Activated gamma-delta T cell treated with anti-CD3 and anti-CD28 coated beads, Interleukin-2, amount 50 U/mL, for 16 hours (primary cell): Measurements from ENCODE around the gene PCP4L1.
"Not testable (repeated sequence)": the region's sequence is repeated elsewhere in the genome, so short reads cannot be mapped to it uniquely, and the experiment has no call there.

Experiments used
- DNase-seq: peaks from one replicate; pipeline ENCODE4 v3.0.0-alpha.2; 2020; ENCODE audit warnings: low read depth

The PCP4L1 gene

DNA sequence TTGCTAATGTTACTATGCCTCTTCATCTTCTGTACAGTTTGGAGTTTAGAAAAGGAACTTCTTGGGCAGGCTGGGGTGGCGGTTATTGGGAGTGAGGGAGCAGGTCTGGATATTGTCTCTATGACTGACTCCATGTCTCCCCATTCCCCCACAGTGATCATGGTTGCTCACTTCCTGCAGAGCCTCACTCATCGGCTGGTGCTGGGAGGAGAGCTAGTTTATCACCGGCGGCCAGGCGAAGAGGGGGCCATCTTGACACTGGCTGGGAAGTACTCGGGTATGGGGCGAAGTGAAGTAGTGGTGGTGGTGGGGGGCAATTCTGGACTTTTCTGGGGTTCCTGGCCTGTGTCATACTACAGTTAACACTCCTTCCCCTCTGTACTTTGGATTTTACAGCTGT, 30.5 kb upstream of the PCP4L1 start:
- no peak for DNase-seq

DNA sequence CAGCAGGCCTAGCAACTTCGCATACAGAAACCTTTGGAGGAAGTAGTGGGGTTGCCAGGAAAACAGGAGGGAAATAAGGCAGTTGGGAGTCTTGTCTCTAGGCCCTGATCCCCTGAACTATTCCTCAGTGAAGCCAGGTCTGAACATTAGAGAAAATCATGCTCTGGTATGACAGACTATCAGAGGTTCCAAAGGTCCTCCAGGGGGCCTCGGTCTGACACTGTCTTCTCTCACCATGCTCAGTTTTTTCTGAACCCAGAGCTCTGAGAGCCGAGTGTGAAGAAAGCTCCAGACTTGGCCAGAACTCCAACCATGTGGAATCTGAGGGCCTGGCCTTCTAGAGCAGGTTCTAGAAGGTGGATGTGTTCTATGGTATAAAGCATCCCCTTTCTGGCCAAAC, 28.6 kb upstream of the PCP4L1 start:
- no peak for DNase-seq

DNA sequence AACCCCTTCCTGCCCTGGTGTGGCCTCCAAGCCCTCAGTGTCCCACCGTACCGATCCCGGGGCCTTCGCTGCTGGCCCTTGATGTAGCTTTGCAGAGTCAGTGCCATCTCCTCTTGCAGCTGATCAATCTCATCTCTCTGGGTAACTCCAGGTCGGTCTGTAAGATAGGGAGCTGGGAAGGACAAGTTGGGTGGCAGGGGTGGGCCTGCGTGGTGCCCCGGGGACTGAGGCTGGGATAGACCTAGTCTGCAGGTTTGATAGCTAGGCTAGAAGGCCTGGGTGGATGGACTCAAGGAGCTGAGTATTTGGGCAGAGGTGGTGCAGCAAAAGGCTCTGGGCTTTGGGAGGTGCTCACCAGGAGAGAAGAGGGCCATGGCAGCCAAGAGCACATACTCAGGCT, 27.8 kb upstream of the PCP4L1 start:
- no peak for DNase-seq

DNA sequence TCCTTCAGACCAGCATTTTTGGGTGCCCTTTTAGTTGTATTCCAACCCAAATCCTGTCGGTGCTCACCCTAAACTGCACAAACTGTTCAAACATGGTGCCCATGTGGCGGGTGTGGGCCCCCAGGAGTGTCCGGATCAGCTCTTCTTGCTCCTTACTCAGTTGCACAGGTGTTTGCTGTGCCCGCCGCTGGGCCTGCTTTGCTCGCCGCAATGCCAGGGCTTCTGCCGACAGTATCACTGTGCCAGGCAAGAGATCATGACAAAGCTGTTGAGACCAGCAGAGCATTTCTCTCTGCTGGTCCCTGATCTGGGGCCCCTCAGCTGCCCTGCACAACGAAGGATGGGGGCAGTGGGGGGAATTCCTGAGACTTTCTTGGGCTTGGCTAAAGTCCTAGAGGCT, 25.4 kb upstream of the PCP4L1 start:
- no peak for DNase-seq

DNA sequence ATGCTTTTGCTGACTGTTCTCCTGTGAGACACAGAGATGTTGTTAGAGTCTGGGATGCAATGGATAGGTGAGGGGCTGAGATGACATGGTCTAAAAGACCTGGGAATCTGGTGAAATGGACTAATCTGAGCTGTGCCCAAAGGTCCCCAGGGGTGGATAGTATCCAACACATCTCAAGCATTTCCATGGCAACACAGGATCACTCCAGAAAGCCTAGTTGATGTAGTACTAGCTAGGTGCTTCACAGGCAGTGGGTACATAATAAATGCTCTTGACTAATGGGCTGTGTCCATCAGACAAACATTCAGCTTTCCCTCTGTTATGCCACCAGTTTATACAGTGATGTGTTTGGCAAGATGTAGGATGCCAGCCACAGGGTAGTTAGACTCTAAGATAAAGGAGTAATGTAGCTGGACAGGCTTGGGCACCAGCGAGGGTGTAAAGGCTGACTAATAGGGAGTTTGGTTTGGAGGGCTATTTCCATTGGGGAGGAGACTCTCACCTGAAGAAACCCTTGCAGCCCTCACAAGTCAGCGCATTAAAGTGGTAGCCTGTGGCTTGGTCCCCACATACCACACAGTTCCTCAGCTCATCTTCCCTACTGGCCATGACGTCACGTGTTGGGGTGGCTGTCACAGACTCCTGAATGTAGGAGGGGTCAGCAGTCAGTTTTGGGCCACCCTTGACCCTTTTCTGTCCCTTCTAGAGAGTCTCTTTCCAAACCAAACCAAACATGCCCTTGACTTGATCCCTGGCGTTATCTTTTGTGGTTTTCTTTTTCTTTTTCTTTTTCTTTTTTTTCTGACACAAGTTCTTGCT, 22.4 kb upstream of the PCP4L1 start:
- DNase-seq, result no peak

DNA sequence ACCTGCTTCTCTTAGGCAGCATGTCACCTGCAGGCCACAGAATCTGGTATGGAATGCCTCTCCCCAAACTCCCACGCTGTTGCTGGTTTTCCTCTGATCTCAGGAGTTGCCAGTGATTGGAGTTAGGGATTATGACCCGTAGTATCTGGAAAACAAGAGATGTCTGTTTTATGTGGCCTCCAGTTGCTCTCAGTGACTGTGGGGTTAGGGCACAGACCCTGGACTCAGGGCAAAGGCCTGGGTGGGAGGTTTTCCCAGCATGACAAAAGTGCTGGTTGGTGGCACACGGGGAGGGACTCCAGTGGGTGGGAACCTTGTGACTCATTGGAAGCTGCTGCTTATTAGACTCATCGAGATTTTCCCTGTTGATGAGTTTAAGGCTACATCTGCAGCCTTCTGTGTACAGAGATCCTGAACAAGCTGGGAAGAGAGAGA, 20.5 kb upstream of the PCP4L1 start, which contains the start of gene NR1I3:
Gene NR1I3 (minus strand): TSS at position 165 of the 435 bp plus-strand sequence. CDS start 1,638 bp downstream, outside the sequence.
- DNase-seq, result no peak

DNA sequence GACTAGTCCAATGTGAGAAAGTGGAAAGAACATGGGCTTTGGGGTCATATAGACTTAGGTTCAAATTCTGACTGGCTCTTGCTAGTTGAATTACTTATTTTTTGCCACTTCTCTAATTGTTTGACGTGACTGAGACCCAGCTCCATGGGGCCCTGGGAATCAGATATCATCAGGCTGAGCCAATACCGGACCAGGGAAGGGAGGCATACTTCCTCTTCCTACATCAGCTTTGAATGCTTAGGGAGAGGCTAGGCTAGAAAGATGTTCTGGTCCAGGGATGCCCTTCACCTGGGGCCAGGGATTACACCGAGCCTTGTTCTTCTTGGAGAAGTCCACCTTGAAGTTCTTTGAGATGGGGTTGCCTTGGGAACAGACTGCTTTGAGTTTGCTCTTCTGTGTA, 16.9 kb upstream of the PCP4L1 start:
- DNase-seq, result no peak

DNA sequence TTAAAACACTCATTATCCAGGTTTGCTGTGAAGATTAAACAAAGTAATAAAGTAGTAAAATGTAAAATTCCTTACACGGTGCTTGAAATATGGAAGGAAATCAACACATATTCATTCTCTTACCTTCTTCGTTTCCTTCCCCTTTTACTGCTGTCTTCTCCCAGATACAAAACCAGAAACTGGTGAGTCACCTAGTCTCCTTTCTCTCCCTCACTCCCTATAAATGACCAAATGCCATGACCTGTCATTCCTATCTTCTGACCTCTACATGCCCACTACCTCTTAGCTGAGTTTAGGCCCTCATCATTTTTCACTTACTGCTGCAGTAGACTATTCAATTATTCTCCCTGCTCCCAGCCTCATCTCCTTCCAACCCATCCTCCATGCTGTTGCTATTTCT, 16.2 kb upstream of the PCP4L1 start:
- no peak for DNase-seq

DNA sequence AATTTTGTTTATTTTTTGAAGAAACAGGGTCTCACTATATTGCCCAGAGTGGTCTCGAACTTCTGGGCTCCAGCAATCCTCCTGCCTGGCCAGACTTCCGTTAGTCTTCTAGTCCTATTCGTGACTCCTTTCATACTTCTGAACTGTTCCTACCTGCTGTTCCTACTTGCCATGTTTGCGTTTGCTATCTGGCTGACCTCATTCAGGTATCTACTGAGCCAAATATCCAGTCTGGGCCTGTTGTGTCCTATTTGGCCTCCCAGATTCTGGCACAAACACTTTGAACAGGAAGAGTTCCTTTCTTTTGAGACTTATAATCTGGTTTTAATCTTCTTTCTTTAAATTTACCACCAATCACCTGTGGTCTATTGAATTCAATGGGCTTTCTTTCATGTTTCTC, 13.7 kb upstream of the PCP4L1 start:
- no peak for DNase-seq

DNA sequence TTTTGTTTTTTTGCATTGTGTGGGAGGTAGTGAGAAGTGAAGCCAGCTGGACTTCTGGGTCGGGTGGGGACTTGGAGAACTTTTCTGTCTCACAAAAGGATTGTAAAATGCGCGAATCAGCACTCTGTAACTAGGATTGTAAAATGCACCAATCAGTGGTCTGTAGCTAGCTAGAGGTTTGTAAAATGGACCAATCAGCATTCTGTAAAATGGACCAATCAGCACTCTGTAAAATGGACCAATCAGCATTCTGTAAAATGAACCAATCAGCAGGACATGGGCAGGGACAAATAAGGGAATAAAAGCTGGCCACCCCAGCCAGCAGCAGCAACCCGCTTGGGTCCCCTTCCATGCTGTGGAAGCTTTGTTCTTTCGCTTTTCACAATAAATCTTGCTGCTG, 8.4 kb upstream of the PCP4L1 start:
- DNase-seq, result not testable (repeated sequence)

DNA sequence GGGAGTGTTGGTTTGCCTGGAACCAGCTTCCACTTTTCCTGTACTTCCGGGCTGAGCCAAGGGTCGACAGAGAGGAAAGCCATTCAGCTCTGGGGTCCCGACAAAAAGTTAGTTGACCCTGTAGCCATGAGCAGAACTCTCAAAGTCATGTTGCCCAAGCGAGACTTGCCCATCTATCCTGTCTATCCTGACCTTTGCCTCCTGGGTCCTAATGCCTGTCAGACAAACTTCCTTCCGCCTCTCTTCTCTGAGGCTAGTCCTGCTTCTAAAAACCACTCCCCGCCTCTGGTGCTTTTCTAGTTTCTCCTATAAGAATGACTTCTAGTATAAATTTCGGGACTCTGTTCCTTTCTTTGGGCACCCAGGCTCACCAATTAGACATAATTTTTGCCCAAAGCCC, 7.7 kb upstream of the PCP4L1 start:
- no peak for DNase-seq

DNA sequence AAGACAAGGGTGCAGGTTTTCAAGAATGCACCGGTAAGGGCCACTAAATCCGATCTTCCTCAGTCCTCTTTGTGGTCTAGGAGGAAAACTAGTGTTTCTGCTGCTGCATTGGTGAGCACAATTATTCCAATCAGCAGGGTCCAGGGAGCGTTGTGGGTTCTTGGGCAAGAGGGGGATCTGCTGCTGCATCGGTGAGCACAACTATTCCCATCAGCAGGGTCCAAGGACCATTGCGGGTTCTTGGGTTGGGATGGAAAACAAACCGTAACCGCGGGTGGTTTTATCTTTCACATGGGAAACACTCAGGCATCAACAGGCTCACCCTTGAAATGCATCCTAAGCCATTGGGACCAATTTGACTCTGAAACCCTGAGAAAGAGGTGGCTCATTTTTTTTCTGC, 7.0 kb upstream of the PCP4L1 start:
- DNase-seq, result no peak

DNA sequence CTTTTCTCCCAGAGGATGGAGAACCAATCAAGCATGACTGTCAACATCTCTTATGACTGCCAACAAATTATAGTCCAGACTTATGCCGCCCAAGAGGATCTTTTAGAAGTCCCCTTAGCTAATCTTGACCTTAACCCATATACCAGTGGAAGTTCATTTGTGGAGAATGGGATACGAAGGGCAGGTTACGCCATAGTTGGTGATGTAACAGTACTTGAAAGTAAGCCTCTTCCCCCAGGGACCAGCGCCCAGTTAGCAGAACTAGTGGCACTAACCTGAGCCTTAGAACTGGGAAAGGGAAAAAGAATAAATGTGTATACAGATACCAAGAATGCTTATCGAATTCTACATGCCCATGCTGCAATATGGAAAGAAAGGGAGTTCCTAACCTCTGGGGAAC, 3.2 kb upstream of the PCP4L1 start:
- not testable (repeated sequence) for DNase-seq

DNA sequence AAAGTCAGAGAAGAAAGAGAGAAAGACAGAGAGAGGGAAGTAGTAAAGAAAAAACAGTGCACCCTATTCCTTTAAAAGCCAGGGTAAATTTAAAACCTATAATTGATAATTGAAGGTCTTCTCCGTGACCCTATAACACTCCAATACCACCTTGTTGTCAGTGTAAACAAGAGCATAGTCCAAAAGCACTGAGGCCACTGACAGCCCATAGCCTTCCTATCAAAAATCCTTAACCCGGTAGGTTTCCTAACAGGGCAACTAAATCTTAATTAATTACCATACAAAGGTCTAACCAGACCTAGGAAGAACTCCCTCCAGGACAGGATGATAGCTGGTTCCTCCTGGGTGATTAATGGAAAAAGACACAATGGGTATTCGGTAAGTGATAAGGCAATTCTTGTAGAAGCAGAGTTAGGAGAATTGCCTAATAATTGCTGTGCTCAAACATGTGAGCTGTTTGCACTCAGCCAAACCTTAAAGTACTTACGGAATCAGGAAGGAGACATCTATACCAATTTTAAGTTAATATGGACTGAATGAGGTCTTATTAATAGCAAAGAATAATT, 2.5 kb upstream of the PCP4L1 start:
- DNase-seq, result not testable (repeated sequence)

DNA sequence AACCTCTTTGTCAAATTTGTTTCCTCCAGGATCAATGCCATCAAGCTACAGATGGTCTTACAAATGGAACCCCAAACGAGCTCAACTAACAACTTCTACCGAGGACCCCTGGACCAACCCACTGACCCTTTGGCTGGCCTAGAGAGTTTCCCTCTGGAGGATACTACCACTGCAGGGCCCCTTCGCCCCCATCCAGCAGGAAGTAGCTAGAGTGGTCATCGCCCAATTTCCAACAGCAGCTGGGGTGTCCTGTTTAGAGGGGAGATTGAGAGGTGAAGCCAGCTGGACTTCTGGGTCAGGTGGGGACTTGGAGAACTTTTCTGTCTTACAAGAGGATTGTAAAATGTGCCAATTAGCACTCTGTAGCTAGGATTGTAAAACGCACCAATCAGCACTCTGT, 1.4 kb upstream of the PCP4L1 start:
- not testable (repeated sequence) for DNase-seq

DNA sequence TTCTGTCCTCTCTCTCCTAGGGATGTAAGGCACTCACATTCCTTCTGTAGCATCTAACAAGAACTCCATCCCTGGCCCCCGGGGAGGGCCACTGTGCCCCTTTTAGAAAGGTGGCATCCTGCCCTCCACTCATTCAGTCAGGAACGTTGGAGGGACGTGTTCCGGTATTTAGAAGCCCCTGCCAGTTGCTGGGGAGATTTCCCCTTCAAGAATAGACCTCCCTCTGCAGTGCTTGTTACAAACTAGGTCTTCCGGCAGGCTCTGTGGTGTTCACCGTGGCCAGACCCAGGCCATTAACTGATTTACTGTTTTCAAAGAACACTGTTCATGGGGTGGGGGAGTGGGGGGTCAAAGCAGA, 779 bp downstream of the PCP4L1 start:
- DNase-seq, result no peak

DNA sequence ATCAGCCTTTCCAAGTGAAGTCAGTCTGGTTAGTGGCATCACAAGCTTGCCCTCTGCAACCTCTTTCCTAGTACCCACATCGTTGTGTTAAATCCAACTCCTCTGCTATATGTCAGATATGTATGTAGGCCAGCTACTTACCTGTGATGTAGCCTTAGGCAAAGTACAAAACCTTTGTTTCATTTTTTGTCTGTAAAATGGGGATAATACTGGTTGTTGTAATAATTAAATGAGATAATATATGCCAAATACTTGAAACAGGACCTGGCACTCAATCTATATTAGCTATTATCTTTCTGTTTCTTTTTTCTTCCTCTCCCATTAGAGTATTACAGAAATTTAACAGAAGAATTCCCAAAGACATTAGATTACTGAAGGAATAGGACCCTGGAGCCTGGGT, 1.2 kb downstream of the PCP4L1 start:
- DNase-seq, result no peak

DNA sequence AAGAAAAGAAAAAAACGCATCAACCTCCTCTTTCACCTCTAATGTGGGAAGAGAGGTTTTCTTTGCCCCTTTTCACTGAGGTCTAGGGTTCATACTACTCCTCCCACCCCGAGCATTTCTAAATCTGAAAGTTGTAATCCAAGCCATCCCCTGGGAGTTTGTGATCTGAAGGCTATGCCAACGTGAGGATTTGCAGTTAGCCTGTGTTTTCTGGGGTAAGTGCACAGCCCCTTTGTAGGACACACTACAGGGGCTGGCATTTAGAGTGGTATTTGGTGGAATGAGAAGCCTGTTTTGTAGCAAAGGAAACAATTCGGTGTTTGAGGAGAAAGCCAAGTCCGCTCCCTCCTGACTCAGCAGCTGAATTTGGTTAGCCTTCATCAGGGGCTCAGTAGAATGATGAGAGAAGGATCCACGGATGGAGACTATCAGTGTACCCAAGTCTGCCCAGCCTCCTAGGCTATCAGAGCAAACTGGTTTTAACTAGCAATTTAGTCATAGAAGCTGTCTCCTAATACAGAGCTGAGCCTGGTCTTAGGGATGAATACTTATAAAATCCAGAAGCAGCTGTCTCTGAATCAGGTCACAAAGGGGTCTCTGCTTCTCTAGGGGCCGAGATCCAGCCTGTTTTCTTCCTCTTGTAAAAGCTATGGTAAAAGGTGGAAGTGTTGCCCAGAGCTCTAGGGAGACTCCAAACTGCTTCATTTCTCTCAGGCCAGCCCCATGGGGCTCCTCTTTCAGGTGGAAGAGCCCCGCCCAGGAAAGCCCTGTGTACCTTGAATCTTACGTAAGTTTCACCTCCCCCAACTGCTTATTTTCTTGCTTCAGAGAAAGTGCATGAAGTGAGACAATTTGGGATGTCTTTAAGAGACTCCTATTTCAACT, 2.1 kb downstream of the PCP4L1 start:
- DNase-seq, result no peak

DNA sequence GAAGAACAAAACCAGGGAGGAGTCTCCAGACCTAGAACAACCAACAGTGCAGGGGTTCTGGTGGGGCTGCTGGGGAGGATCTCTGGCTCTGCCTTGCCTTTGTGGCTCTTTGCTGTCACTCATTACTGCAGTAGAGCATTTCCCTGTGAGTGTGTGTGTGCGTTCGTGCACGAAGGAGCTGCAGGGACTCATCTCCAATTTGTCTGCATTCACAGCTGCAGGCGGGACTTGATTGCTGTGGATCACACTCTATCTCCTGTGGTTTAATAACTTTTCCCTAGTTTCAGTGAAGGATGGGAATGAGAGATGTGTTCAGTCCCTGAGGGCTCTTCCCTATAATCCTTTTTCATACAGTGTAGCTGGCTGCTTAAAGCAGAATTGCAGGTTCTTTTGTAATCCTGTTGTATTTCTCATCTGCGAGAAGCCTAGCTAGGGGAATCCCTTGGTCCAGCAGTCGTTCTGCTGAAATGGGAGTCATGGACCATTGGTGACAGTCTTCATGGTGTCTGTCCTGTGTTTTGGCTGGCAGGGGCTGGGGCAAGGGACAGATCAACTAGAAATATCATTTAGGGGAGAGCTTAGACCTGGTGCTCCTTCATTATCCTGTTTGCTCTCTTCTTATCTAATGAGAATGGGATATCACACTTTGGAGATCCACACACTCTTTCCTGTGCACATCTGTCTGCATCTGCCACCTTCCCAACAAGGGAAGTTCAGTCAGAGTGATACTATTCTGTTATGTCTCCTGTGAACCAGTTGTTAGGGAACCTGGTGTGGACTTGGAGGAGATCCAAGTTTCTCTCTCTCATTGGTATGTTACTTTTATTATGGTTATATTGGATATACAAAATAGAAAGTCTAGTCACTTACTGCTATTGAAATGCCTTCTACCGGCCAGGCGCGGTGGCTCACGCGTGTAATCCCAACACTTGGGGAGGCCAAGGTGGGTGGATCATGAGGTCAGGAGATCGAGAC, 3.0 kb downstream of the PCP4L1 start:
- DNase-seq, result no peak

DNA sequence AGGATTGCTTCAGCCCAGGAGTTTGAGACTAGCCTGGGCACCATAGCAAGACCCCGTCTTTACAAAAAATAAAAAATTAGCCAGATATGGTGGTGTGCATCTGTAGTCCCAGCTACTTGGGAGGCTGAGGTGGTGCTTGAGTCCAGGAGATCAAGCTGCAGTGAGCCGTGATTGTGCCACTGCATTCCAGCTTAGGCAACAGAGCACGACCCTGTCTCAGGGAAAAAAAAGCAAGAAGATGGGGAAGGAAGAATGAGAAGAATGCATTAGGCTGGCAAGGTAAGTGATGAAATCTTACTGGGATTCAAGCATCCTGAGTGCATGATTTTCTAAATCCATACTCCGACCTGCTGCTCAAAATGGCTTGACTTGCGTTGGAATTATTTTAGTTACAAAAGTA, 6.8 kb downstream of the PCP4L1 start:
- DNase-seq, result no peak

DNA sequence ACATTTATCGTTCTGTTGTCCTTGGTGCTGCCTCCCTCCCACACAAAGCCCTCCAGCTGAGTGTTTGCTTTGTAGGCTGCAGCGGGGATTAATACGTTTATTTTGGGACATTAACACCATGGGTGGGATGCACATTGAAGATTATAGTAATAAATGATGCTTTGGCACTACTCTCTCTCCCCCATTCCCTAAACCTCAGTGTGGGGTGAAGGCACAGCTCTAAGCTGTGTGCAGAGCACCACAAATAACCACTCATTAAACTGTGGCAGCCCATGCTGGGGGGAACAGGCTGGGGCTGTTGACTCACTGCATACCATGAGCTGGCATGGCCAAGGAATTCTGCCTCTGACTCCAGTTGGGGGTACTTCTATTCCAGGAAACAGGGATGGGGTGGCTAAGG, 7.7 kb downstream of the PCP4L1 start:
- no peak for DNase-seq

DNA sequence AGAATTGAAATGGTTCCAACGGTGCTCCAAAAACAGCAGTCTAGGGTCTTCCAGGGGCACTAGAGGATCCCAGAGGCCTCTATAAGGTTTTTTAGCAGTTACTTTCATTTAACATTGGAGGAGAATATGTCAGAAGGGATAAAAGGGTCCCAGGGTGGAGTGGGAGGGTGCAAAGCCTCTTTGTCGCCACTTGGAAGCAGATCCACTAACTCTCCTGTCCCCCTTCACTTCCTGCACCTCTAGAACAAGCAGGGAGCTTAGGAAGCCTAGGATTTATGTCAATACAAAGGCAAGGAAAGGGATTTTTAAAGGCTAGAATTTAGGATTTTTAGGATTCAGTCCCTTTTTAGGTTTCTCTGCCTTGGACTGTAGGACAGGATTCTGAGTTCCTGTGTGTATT, 8.3 kb downstream of the PCP4L1 start:
- no peak for DNase-seq
